Neutrophil (primary cell): ENCODE data around the gene TUBD1.

ENCODE experiments used
- H3K27ac ChIP-seq: fragments of 200-600 bp; sonication (generic); 2 replicates; pipeline ENCODE4 v1.5.1; 2016; ENCODE audit warnings: mild to moderate bottlenecking, moderate library complexity
- H3K27me3 ChIP-seq: fragments of 200-600 bp; sonication (generic); 2 replicates; pipeline ENCODE4 v1.6.0; 2016; ENCODE audit warnings: mild to moderate bottlenecking
- H3K36me3 ChIP-seq: fragments of 200-600 bp; sonication (generic); 2 replicates; pipeline ENCODE4 v1.5.1; 2017
- H3K4me1 ChIP-seq, 2 experiments: fragments of 200-600 bp in 1 of 2; sonication (generic) in 1 of 2; 1 replicate in 1 of 2; 2 replicates in 1 of 2; pipeline versions ENCODE4 v1.5.1 to v1.6.1; 2013 to 2016; ENCODE audit warnings: low read depth in 1 of 2, low read length in 1 of 2, mild to moderate bottlenecking in 1 of 2, moderate library complexity in 1 of 2; ENCODE audit not compliant: control insufficient read depth in 1 of 2, insufficient read depth in 1 of 2
- H3K4me3 ChIP-seq, 2 experiments: fragments of 200-600 bp in 1 of 2; sonication (generic) in 1 of 2; 1 replicate in 1 of 2; 2 replicates in 1 of 2; pipeline ENCODE4 v1.5.1; 2013 to 2016; ENCODE audit warnings: low read depth in 1 of 2, low read length in 1 of 2, mild to moderate bottlenecking in 1 of 2, moderate library complexity in 1 of 2
- H3K9me3 ChIP-seq: fragments of 200-600 bp; sonication (generic); 2 replicates; pipeline ENCODE4 v1.5.1; 2016
- TF ChIP-seq, protein P1 (sequence below): fragments of 200-600 bp; sonication (generic); IDR thresholded peaks from 2 replicates; pipeline ENCODE4 v1.5.1; 2016; ENCODE audit warnings: antibody characterized with exemption

Gene TUBD1

DNA sequence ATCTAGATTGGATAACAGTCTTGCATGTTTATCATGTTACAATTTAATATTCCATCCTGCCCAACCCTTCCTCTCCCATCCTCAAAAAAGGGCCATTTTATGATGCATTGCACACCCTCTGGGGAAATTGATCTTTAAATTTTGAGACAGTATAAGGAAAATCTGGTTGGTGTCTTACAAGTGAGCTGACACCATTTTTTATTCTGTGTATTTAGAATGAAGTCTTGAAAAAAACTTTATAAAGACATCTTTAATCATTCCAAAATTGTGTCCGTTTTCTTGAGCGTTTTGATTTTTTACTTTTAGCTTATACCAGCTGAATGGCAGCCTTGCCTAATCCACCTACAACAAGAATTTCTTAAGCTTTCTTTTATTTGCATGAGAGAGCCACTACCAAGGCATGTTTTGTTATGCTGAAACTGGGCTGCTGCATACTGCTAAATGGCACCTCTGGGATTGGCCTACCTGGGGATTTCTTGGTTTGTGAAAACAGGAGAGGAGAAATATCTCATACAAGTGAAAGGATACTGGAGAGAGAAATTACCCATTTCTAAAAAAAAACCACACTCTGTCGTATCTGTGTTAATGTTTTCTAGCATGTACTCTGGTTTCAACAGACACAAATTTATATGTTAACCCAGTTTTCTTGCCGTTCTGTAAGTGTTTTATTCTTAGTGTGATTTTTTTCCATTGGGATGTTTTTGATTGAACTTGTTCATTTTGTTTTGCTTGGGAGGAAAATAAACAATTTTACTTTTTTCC lies 52.2 kb downstream of the TUBD1 start:
- Histone ChIP-seq H3K27ac (peak overlapping the region; percentile 26), H3K36me3 (peaks cover 63% of the 10 kb centered on the region), H3K27me3 (no peaks in the 10 kb centered on the region), H3K4me1 (peaks cover 27 to 51% of the 10 kb centered on the region in 2 experiments), H3K4me3 (peak overlapping the region in 1 of 2 experiments; percentile 83), H3K9me3 (no peaks in the 10 kb centered on the region)
- TF ChIP-seq, protein P1, sequence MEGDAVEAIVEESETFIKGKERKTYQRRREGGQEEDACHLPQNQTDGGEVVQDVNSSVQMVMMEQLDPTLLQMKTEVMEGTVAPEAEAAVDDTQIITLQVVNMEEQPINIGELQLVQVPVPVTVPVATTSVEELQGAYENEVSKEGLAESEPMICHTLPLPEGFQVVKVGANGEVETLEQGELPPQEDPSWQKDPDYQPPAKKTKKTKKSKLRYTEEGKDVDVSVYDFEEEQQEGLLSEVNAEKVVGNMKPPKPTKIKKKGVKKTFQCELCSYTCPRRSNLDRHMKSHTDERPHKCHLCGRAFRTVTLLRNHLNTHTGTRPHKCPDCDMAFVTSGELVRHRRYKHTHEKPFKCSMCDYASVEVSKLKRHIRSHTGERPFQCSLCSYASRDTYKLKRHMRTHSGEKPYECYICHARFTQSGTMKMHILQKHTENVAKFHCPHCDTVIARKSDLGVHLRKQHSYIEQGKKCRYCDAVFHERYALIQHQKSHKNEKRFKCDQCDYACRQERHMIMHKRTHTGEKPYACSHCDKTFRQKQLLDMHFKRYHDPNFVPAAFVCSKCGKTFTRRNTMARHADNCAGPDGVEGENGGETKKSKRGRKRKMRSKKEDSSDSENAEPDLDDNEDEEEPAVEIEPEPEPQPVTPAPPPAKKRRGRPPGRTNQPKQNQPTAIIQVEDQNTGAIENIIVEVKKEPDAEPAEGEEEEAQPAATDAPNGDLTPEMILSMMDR = no peak

DNA sequence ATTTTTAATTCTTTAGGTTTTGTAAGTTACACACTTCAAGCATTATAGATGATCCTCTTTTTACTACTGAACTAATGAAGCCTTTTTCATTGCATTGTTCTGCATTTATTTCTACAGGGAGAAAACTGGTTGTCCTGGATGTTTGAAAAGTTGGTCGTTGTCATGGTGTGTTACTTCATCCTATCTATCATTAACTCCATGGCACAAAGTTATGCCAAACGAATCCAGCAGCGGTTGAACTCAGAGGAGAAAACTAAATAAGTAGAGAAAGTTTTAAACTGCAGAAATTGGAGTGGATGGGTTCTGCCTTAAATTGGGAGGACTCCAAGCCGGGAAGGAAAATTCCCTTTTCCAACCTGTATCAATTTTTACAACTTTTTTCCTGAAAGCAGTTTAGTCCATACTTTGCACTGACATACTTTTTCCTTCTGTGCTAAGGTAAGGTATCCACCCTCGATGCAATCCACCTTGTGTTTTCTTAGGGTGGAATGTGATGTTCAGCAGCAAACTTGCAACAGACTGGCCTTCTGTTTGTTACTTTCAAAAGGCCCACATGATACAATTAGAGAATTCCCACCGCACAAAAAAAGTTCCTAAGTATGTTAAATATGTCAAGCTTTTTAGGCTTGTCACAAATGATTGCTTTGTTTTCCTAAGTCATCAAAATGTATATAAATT lies 53.0 kb downstream of the TUBD1 start:
- TF ChIP-seq, protein P1 = no peak
- peaks cover 71% of the 10 kb centered on the region for H3K36me3 ChIP-seq
- peak overlapping the region; percentile 13 to 83 for H3K4me3 ChIP-seq
- H3K9me3 ChIP-seq = no peaks in the 10 kb centered on the region
- H3K27me3 ChIP-seq = no peaks in the 10 kb centered on the region
- peak overlapping the region; percentile 83 for H3K27ac ChIP-seq
- H3K4me1 ChIP-seq = peaks cover 27 to 50% of the 10 kb centered on the region in 2 experiments

DNA sequence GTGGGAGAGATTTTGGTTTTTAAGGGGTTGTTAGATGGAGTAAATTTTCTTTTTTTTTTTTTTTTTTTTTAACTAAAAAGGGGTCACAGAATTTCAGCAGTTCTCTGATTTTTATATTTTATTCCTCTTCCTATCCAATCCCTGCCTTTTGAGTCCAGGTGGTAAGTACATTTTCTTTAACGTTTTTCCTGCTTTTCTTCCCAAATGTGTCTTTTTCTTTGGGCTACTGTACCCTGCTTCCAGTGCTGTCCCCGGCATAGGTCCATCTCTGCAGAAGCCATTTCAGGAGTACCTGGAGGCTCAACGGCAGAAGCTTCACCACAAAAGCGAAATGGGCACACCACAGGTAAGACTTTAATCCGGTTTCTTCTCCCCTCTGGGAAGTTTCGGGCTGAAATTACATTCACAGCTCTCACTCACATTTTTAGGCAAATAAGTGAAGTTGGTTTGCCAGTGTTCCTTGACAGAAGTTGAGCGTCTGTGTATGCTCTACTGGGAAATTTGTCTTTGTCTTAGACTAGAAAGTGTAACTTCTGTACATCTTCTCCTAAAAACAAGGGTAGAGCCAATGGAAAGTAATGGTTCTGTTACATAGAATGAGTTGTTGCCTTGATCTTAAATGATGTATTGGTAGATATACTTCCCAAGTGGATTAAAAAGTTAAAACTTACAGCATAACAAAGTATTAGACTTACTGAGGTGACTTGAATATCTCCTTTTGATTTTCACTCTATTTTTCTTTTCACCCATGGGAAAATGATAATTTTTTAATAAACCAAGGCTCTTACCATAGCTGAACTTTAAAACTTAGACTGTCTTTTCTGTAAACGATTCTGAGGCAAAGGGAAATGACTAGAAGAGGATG lies 54.5 kb downstream of the TUBD1 start:
- Histone ChIP-seq H3K4me1 (peaks cover 27 to 50% of the 10 kb centered on the region in 2 experiments), H3K9me3 (no peaks in the 10 kb centered on the region), H3K4me3 (peak overlapping the region; percentile 37 to 83), H3K27me3 (no peaks in the 10 kb centered on the region), H3K27ac (peak overlapping the region; percentile 83), H3K36me3 (peaks cover 80% of the 10 kb centered on the region)
- TF ChIP-seq, protein P1 = no peak

DNA sequence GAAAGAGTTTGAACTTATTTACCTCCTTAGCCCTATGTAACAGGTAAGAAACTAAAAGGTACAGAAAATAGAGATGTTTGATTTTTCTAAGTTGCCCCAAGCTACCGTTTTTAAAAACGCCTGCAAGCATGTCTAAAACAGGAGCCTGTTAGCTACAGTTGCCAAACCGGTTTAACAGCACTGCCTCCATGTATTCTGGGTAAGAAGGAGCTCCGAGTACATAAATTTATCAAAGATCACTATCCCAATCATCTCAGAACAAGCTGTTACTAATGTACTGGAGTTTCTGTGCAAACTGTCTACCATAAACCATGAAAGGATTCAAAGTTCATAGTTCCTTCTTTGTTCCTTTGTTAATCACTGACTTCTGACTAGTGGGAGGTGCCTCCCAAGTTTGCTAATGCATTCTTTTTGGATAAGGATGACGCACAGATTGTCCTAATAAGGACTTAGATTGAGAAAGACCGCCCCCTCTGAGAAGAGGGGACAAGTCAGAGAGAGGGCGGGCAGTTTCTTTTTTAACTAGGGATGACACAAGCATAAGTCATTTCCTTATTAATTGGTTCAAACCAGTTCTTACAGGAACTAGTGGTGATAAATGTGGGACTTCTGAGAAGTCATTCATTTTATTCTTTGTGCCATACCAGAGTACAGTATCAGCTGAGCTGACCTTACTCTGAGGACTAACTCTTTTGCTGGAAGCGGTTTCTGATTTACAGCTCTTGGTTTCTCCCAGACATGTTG lies 55.3 kb downstream of the TUBD1 start:
- TF ChIP-seq, protein P1 = no peak
- H3K4me3 ChIP-seq = peak overlapping the region; percentile 37 to 83
- H3K4me1 ChIP-seq = peaks cover 27 to 50% of the 10 kb centered on the region in 2 experiments
- no peaks in the 10 kb centered on the region for H3K9me3 ChIP-seq
- H3K27ac ChIP-seq = peak overlapping the region; percentile 83
- no peaks in the 10 kb centered on the region for H3K27me3 ChIP-seq
- peaks cover 76% of the 10 kb centered on the region for H3K36me3 ChIP-seq

DNA sequence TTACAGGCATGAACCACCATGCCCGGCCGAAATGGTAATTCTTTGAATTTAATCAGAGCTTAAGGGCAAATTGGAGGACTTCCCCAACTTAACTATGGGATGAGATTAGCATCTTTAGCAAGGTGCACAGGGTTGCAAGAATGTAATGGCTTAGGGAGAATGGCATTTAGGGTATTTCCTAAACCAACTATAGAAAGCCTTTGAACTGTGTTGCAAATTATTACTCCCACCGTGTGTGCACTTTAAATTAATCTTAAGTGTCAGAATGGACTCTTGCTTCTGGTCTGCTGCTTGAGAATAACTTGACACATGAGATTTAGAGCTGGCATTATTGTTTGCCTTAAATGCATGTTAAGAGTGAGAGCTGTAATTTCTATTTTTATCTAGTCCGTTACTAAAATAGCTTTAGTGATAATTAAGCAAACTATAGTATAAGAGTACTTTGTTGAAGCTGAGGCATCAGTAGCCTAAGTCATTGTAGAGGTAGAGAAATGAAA lies 59.8 kb downstream of the TUBD1 start:
- H3K27me3 ChIP-seq = no peaks in the 10 kb centered on the region
- peak overlapping the region; percentile 5 for H3K27ac ChIP-seq
- H3K36me3 ChIP-seq = peaks cover 57% of the 10 kb centered on the region
- H3K4me1 ChIP-seq = peaks cover 30 to 32% of the 10 kb centered on the region in 2 experiments
- H3K9me3 ChIP-seq = no peaks in the 10 kb centered on the region
- TF ChIP-seq, protein P1 = no peak
- H3K4me3 ChIP-seq = no peak overlapping the region
